Measurements from ENCODE around the gene DIO1. TPM values are rescaled to one million over a fixed set of nuclear protein-coding genes. Genes with fewer than 3 reads are reported as not detected.

DIO1 gene
- total RNA-seq, 1 donor from 2014 or later = 1.3 TPM

- H3K4me1 Mint-ChIP-seq (ENCODE audit: low read depth) = peaks cover 16% of the 10 kb centered on the region
- H3K9me3 Mint-ChIP-seq (ENCODE audit: low read depth) = no peaks in the 10 kb centered on the region
- no peak for TF ChIP-seq CTCF (IDR thresholded peaks at IDR 0.05; ENCODE audit: unreplicated experiment)
- no peak overlapping the region for H3K27ac Mint-ChIP-seq
- H3K36me3 Mint-ChIP-seq (ENCODE audit: insufficient read depth) = peaks cover 7% of the 10 kb centered on the region
- H3K4me3 Mint-ChIP-seq (ENCODE audit: low read depth) = no peak overlapping the region
- no peak for DNase-seq (ENCODE audit: low spot score, unreplicated experiment)
- no peaks in the 10 kb centered on the region for H3K27me3 Mint-ChIP-seq
Observed at GRCh38 chr1:53891018-53891417, 3.0 kb upstream of the DIO1 start.

GRCh38 chr1:53891678-53892077 lies 2.3 kb upstream of the DIO1 start:
- Mint-ChIP-seq H3K4me3 (ENCODE audit: low read depth) (no peak overlapping the region), H3K9me3 (ENCODE audit: low read depth) (no peaks in the 10 kb centered on the region), H3K36me3 (ENCODE audit: insufficient read depth) (peaks cover 5% of the 10 kb centered on the region), H3K27ac (no peak overlapping the region), H3K4me1 (ENCODE audit: low read depth) (peaks cover 16% of the 10 kb centered on the region), H3K27me3 (no peaks in the 10 kb centered on the region)
- TF ChIP-seq CTCF (IDR thresholded peaks at IDR 0.05; ENCODE audit: unreplicated experiment) = no peak
- DNase-seq (ENCODE audit: low spot score, unreplicated experiment) = no peak

GRCh38 chr1:53892911-53893310 lies 1.1 kb upstream of the DIO1 start:
- peak overlapping the region; percentile 81 for H3K27ac Mint-ChIP-seq
- no peak for DNase-seq (ENCODE audit: low spot score, unreplicated experiment)
- H3K4me1 Mint-ChIP-seq (ENCODE audit: low read depth) = peaks cover 16% of the 10 kb centered on the region
- H3K4me3 Mint-ChIP-seq (ENCODE audit: low read depth) = no peak overlapping the region
- no peaks in the 10 kb centered on the region for H3K9me3 Mint-ChIP-seq (ENCODE audit: low read depth)
- no peaks in the 10 kb centered on the region for H3K36me3 Mint-ChIP-seq (ENCODE audit: insufficient read depth)
- TF ChIP-seq CTCF (IDR thresholded peaks at IDR 0.05; ENCODE audit: unreplicated experiment) = no peak
- no peaks in the 10 kb centered on the region for H3K27me3 Mint-ChIP-seq

GRCh38 chr1:53894644-53895043 lies 657 bp downstream of the DIO1 start:
- Mint-ChIP-seq H3K9me3 (ENCODE audit: low read depth) (no peaks in the 10 kb centered on the region), H3K36me3 (ENCODE audit: insufficient read depth) (no peaks in the 10 kb centered on the region), H3K27ac (no peak overlapping the region), H3K27me3 (no peaks in the 10 kb centered on the region), H3K4me3 (ENCODE audit: low read depth) (no peak overlapping the region), H3K4me1 (ENCODE audit: low read depth) (peaks cover 14% of the 10 kb centered on the region)
- DNase-seq (ENCODE audit: low spot score, unreplicated experiment) = no peak
- TF ChIP-seq CTCF (IDR thresholded peaks at IDR 0.05; ENCODE audit: unreplicated experiment) = no peak

GRCh38 chr1:53895421-53895820 lies 1.4 kb downstream of the DIO1 start:
- Mint-ChIP-seq H3K36me3 (ENCODE audit: insufficient read depth) (no peaks in the 10 kb centered on the region), H3K27me3 (no peaks in the 10 kb centered on the region), H3K4me1 (ENCODE audit: low read depth) (peaks cover 11% of the 10 kb centered on the region), H3K9me3 (ENCODE audit: low read depth) (no peaks in the 10 kb centered on the region), H3K27ac (no peak overlapping the region), H3K4me3 (ENCODE audit: low read depth) (no peak overlapping the region)
- no peak for DNase-seq (ENCODE audit: low spot score, unreplicated experiment)
- no peak for TF ChIP-seq CTCF (IDR thresholded peaks at IDR 0.05; ENCODE audit: unreplicated experiment)
